Renal cortex interstitium (tissue), 11 donors: ENCODE data around the gene APP. TPM values are rescaled to one million over a fixed set of nuclear protein-coding genes. Genes with fewer than 3 reads are reported as not detected.
A peak's percentile ranks its signal among the peaks of the same experiment; 100 is the strongest.

Source experiments
- DNase-seq, 11 donors: peaks; one replicate each; pipeline ENCODE4 v3.0.0-alpha.2; 2013; ENCODE audit warnings: low read depth in 9 of 11, low spot score in 4 of 11; ENCODE audit errors: extremely low read depth in 1 of 11
- polyA plus RNA-seq, 3 donors: library from polyadenylated mRNA; unstranded; fragments of 120-200 nt; gene quantifications; one replicate each; pipeline ENCODE4 v1.2.1, GENCODE V29; 2013; ENCODE audit not compliant: insufficient read length in 3 of 3

The APP gene
- polyA plus RNA-seq, 3 donors, result 826 to 910 (median 861) TPM

- DNase-seq, result no peak
Observed at GRCh38 chr21:26118938-26119540, 51.5 kb downstream of the APP start.

DNA sequence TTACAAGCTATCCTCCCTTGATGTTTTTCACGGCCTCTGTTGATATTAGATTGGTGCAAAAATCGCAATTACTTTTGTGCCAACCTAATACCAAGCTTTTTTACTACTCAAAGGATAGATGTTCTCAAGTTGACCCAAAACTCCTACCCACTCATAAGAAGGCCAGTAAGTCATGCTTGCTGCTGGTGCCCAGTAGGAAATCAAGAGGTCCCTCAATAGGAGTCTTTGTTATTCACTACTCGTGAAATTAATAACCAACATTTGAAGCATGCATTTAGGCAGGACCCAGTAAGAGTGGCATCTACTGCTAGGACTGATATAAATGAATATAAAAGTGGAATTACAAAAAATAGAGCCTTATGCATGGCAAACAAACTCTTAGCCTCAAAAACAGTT is 52.6 kb downstream of the APP start:
- DNase-seq, result no peak

DNA sequence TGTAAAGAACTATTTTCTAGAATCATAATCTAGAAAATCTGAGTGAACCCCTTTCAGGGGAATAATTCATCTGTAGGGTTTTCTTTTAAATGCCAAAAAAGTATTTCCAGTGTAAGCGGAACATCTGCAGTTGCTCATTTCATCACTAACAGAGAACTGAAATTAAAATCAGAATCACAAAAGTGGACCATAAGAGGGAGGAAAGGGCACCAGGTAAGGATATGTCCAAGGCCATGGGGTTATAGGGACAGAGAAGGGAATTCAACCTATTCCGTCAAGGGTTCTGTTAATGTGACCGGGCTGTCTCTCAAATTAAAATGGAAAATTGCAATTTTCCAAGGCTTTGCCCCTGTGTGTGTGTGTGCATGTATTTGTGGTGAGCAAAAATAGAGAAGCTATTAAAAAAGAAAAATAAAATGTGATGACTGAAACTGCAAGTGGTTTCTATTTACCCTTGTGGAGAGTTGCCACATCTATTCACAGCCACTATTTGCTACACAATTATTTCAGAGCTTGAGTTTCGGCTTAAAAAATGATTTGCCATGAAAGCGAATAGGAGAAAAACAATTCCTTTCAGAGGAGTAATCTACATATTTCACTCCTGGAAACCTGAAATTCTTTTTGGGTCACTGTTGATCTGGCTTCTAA is 53.1 kb downstream of the APP start:
- DNase-seq, result no peak

DNA sequence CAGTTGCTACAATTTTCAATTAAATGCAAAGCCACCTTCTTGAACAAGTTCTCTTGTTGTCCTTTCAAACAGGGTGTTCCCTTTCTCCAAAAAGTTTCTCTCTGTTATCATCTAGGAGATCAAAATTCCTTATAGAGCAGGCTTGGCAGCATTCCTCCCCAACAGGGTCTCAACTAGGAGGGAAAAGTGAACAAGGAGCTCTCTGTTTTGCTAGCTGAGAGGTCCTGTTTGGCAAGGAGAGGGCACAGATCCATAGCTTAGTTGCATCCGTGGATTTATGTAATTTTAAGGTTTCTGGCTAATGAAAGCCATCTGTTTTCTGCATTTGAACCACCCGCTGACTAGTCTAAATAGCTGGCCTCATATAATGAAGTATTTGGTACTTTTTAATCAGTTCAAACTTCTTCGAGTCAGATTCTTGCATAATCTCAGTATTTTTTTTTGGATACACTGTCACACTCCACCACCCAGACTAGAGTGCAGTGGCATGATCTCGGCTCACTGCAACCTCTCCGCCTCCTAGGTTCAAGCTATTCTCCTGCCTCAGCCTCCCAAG is 54.0 kb downstream of the APP start:
- peak in 2 of 11 donors; percentile 31 to 49 for DNase-seq

- no peak for DNase-seq
Observed at GRCh38 chr21:26115899-26116298, 54.7 kb downstream of the APP start.

DNA sequence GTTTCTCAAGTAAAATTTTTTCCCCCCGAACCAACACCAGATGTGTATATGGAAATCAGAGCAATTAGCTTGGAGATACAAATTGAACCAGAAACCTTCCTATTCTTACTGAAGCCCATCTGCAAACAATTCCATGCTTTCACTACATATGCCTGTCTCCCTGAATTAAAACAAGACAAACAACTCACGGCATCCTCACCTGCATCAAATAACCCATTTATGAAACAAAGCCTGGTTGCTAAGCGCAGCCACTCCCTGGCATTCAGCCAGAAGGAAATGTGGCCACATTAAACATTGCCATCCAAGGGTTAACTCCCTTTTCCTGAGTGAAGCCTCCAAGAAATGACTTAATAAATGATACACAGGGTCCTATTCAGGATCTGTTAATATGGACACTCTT is 55.3 kb downstream of the APP start:
- DNase-seq, result no peak

- no peak for DNase-seq
Observed at GRCh38 chr21:26112975-26113374, 57.6 kb downstream of the APP start.

- no peak for DNase-seq
Observed at GRCh38 chr21:26112127-26112742, 58.3 kb downstream of the APP start.

- DNase-seq, result no peak
Observed at GRCh38 chr21:26110715-26111114, 59.9 kb downstream of the APP start.

- DNase-seq, result no peak
Observed at GRCh38 chr21:26107429-26107828, 63.1 kb downstream of the APP start.

DNA sequence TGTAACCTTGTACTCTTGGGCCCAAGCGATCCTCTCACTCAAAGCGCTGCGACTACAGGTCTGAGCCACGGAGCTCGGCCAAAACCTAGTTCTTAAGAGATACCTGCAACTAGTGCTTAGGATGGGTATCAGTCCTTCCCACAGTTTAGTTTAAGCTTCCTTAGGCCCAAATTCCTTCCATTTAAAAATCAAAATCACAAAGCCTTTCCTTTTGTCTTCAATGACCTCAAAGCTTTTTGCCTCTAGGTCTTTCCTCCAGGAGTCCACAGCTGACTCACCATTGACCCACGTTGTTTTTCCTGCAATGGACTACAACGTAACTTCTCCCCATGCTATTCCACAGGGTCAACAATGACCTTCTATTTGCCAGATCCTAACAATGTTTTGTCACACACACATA is 64.0 kb downstream of the APP start:
- no peak for DNase-seq

DNA sequence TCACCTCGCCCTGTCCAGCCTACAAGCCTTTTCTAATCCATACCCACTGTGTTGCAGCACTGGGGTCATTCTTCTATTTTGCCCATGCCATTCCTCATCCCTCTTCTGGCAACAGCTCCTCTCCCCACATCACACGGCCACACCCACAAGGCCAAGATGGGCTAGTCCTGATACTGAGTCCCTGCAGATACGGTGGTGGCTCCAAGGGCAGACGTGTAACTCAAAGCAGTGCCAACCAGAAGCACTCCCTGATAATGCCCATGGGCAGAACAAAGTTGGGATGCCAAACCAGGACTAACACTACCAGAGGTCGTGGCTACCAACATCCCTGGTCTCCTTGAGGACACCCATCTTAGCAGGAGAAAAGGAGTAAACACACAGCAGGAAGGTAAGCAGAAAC is 64.8 kb downstream of the APP start:
- no peak for DNase-seq

GRCh38 chr21:26100573-26100972 is 70.0 kb downstream of the APP start:
- DNase-seq, result no peak

- no peak for DNase-seq
Observed at GRCh38 chr21:26099610-26100219, 70.9 kb downstream of the APP start.

GRCh38 chr21:26098772-26099397 is 71.7 kb downstream of the APP start:
- DNase-seq, result no peak

- DNase-seq, result no peak
Observed at GRCh38 chr21:26097475-26097874, 73.1 kb downstream of the APP start.

DNA sequence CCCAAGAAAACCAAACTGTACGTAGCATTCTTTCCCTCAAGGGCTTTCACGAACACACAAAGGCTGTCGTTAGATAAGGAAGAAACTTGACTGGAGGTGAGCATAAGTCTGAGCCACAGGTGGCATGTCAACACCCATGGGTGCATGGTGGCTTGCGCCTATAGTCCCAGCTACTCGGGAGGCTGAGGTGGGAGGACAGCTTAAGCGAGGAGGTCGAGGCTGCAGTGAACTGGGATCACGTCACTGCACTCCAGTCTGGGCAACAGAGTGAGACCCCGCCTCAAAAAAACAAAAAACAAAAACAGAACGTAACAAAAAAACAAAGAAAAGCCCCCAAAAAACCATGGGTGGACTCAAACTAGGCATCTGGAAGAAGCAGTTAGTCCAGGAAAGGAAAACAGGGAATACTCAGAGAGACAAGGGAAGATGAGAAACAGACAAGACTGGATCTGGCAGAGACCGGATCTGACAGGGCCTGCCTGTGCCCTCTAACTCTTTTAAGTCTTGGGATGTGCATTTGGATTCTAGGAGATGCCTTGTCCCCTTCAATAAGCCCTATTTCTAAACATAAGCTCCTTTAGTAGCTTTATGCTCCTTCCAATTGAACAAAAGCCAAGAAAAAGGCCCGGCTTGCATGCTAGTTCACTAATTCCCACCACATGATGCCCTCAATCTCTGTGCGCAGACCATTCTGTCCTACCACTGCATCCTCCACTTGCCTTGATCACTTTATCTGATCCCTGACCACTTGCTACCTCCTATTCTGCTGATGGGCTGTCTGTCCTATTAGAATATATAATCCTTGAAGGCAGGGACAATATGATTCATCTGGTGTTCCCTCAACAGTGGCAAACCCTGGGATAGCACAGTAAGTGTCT is 73.8 kb downstream of the APP start:
- DNase-seq, result no peak

DNA sequence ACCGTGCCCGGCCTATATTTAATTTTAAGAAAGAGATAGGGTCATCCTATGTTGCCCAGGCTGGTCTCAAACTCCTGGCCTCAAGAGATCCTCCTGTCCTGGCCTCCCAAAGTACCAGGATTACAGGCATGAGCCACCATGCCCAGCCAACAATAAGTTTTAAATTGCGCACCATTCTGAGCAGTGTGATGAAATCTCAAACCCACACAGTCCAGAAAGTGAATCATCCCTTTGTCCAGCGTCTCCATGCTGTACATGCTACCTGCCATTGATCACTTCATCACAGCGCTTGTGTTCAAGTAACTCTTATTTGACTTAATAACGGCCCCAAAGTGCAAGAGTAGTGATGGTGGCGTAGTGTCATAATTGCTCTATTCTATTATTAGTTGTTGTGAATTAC is 75.4 kb downstream of the APP start:
- no peak for DNase-seq

GRCh38 chr21:26093122-26093521 is 77.4 kb downstream of the APP start:
- no peak for DNase-seq
